ENCODE measurements around the gene FSD1L. TPM values are rescaled to one million over a fixed set of nuclear protein-coding genes. Genes with fewer than 3 reads are reported as not detected.

The FSD1L gene
- total RNA-seq, 1 donor: 6.5 TPM

- no peak for DNase-seq (ENCODE audit: insufficient read length, low spot score, missing footprints)
- no peak overlapping the region for H2AFZ ChIP-seq (ENCODE audit: low read length)
- no peak overlapping the region for H3K4me2 ChIP-seq (ENCODE audit: insufficient read depth, low read length)
- no peaks in the 10 kb centered on the region for H3K79me2 ChIP-seq (ENCODE audit: insufficient read depth, low read length)
- no peaks in the 10 kb centered on the region for H4K20me1 ChIP-seq (ENCODE audit: insufficient read depth, low read length)
- no peak overlapping the region for H3K27ac ChIP-seq (ENCODE audit: low read depth, low read length)
- H3K4me3 ChIP-seq (ENCODE audit: insufficient read depth, low read length): no peak overlapping the region
- no peaks in the 10 kb centered on the region for H3K27me3 ChIP-seq (ENCODE audit: insufficient read depth, low read length)
- TF ChIP-seq, protein P1, sequence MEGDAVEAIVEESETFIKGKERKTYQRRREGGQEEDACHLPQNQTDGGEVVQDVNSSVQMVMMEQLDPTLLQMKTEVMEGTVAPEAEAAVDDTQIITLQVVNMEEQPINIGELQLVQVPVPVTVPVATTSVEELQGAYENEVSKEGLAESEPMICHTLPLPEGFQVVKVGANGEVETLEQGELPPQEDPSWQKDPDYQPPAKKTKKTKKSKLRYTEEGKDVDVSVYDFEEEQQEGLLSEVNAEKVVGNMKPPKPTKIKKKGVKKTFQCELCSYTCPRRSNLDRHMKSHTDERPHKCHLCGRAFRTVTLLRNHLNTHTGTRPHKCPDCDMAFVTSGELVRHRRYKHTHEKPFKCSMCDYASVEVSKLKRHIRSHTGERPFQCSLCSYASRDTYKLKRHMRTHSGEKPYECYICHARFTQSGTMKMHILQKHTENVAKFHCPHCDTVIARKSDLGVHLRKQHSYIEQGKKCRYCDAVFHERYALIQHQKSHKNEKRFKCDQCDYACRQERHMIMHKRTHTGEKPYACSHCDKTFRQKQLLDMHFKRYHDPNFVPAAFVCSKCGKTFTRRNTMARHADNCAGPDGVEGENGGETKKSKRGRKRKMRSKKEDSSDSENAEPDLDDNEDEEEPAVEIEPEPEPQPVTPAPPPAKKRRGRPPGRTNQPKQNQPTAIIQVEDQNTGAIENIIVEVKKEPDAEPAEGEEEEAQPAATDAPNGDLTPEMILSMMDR (IDR thresholded peaks at IDR 0.05; ENCODE audit: extremely low read depth, low read depth, low read length): no peak
- H3K9me3 ChIP-seq (ENCODE audit: low read depth, low read length): no peaks in the 10 kb centered on the region
- no peaks in the 10 kb centered on the region for H3K36me3 ChIP-seq (ENCODE audit: insufficient read depth, low read length)
- H3K4me1 ChIP-seq (ENCODE audit: insufficient read depth, low read length): no peaks in the 10 kb centered on the region
Observed at GRCh38 chr9:105426657-105427056, 21.2 kb upstream of the FSD1L start.

GRCh38 chr9:105431424-105432246 lies 16.2 kb upstream of the FSD1L start:
- no peaks in the 10 kb centered on the region for H3K36me3 ChIP-seq (ENCODE audit: insufficient read depth, low read length)
- no peak overlapping the region for H3K4me2 ChIP-seq (ENCODE audit: insufficient read depth, low read length)
- no peak for DNase-seq (ENCODE audit: insufficient read length, low spot score, missing footprints)
- TF ChIP-seq, protein P1 (IDR thresholded peaks at IDR 0.05; ENCODE audit: extremely low read depth, low read depth, low read length): no peak
- no peaks in the 10 kb centered on the region for H3K79me2 ChIP-seq (ENCODE audit: insufficient read depth, low read length)
- no peak overlapping the region for H3K27ac ChIP-seq (ENCODE audit: low read depth, low read length)
- H3K4me1 ChIP-seq (ENCODE audit: insufficient read depth, low read length): no peaks in the 10 kb centered on the region
- no peaks in the 10 kb centered on the region for H3K27me3 ChIP-seq (ENCODE audit: insufficient read depth, low read length)
- no peaks in the 10 kb centered on the region for H3K9me3 ChIP-seq (ENCODE audit: low read depth, low read length)
- H2AFZ ChIP-seq (ENCODE audit: low read length): no peak overlapping the region
- no peaks in the 10 kb centered on the region for H4K20me1 ChIP-seq (ENCODE audit: insufficient read depth, low read length)
- H3K4me3 ChIP-seq (ENCODE audit: insufficient read depth, low read length): no peak overlapping the region

DNA sequence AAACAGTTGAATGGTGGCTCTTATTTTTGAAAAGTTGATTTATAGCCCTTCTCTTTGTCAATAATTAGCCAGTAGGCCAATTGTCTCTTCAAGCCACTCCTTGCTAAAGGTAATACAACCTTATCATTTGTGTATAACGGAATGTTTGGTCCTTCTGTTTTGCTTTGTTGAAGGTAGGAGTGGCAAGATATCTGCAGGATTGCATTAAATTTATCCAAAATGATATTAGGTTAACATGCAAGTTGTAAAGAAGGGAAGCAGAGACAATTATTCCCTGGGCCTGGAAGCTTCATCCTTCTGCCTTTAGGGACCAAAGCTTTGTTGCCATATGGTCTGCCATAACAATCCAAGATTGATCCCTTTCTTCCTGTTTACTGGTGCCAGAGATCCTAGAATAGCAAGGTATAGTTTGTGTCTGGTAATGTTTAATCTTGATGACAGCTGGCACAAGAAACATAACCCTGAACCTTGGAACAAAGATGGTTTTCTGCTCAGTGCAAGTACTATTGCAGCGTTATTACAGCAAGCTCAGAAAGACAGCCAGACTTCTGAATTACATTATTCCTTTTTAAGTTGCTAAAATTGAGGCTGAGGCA lies 15.5 kb upstream of the FSD1L start:
- TF ChIP-seq, protein P1 (IDR thresholded peaks at IDR 0.05; ENCODE audit: extremely low read depth, low read depth, low read length): no peak
- Histone ChIP-seq H3K4me3 (ENCODE audit: insufficient read depth, low read length) (no peak overlapping the region), H3K4me2 (ENCODE audit: insufficient read depth, low read length) (no peak overlapping the region), H3K79me2 (ENCODE audit: insufficient read depth, low read length) (no peaks in the 10 kb centered on the region), H3K27ac (ENCODE audit: low read depth, low read length) (no peak overlapping the region), H3K27me3 (ENCODE audit: insufficient read depth, low read length) (no peaks in the 10 kb centered on the region), H2AFZ (ENCODE audit: low read length) (no peak overlapping the region), H3K4me1 (ENCODE audit: insufficient read depth, low read length) (no peaks in the 10 kb centered on the region), H4K20me1 (ENCODE audit: insufficient read depth, low read length) (no peaks in the 10 kb centered on the region), H3K9me3 (ENCODE audit: low read depth, low read length) (no peaks in the 10 kb centered on the region), H3K36me3 (ENCODE audit: insufficient read depth, low read length) (no peaks in the 10 kb centered on the region)
- DNase-seq (ENCODE audit: insufficient read length, low spot score, missing footprints): no peak

GRCh38 chr9:105435453-105435852 lies 12.4 kb upstream of the FSD1L start:
- TF ChIP-seq, protein P1 (IDR thresholded peaks at IDR 0.05; ENCODE audit: extremely low read depth, low read depth, low read length): no peak
- DNase-seq (ENCODE audit: insufficient read length, low spot score, missing footprints): no peak

More at GRCh38 chr9:105435453-105435852, 12.4 kb upstream of the FSD1L start:
- H3K4me1 ChIP-seq (ENCODE audit: insufficient read depth, low read length): peaks cover 8% of the 10 kb centered on the region
- H3K79me2 ChIP-seq (ENCODE audit: insufficient read depth, low read length): no peaks in the 10 kb centered on the region
- H3K27me3 ChIP-seq (ENCODE audit: insufficient read depth, low read length): no peaks in the 10 kb centered on the region
- H3K27ac ChIP-seq (ENCODE audit: low read depth, low read length): no peak overlapping the region
- H3K4me3 ChIP-seq (ENCODE audit: insufficient read depth, low read length): no peak overlapping the region
- H3K36me3 ChIP-seq (ENCODE audit: insufficient read depth, low read length): no peaks in the 10 kb centered on the region
- no peak overlapping the region for H2AFZ ChIP-seq (ENCODE audit: low read length)
- H4K20me1 ChIP-seq (ENCODE audit: insufficient read depth, low read length): no peaks in the 10 kb centered on the region
- no peaks in the 10 kb centered on the region for H3K9me3 ChIP-seq (ENCODE audit: low read depth, low read length)
- no peak overlapping the region for H3K4me2 ChIP-seq (ENCODE audit: insufficient read depth, low read length)

Data from osteoblast (primary cell).